GM12878 (cell line): ENCODE data around the gene PLXNA4. TPM values are rescaled to one million over a fixed set of nuclear protein-coding genes. Genes with fewer than 3 reads are reported as not detected.

Experiments used
- ATAC-seq: fragments of 200-7000 bp; cut with Tn5 transposase; 3 replicates; pipeline ENCODE4 v1.9.1; 2020; ENCODE audit warnings: mild to moderate bottlenecking, moderate library complexity
- BruUV-seq: library from RNA; stranded (reverse); fragments of 400-500 nt; replicated peaks from 2 replicates; lab custom pipeline; 2021; lab: Mats Ljungman, UMichigan
- CTCF ChIA-PET: fragments of 300-600 bp; sonication (Branson Sonifier 250); formaldehyde crosslinking; extraction: SDS; loops from one replicate; lab custom pipeline; 2021; ENCODE audit warnings: inconsistent platforms; lab: Yijun Ruan, JAX
- POLR2A ChIA-PET: fragments of 350-600 bp; formaldehyde crosslinking; extraction: SDS; loops from one replicate; lab custom pipeline; 2021; ENCODE audit warnings: inconsistent platforms; lab: Charles Lee
- RAD21 ChIA-PET: fragments of 300-600 bp; sonication (Branson Sonifier 250); formaldehyde crosslinking; loops from one replicate; lab custom pipeline; 2023; ENCODE audit warnings: antibody characterized with exemption; ENCODE audit not compliant: unreplicated experiment; lab: Charles Lee
- SMC1A ChIA-PET: fragments of 300-600 bp; sonication (Branson Sonifier 250); formaldehyde crosslinking; loops from one replicate; lab custom pipeline; 2023; ENCODE audit not compliant: unreplicated experiment, uncharacterized antibody; lab: Charles Lee
- DNase-seq: peaks from one replicate; pipeline ENCODE4 v3.0.0-alpha.2; 2011; ENCODE audit warnings: low read depth, low spot score
- FAIRE-seq: peaks from 3 replicates; lab custom pipeline; 2011; peaks lifted over from hg19 to GRCh38; lab: Jason Lieb, UNC
- H2AFZ ChIP-seq: 2 replicates; pipeline ENCODE4 v1.6.0; 2011; ENCODE audit warnings: low read depth, low read length, control low read depth; ENCODE audit not compliant: control insufficient read depth
- H3K27ac ChIP-seq: 2 replicates; pipeline ENCODE4 v1.5.1; 2011; ENCODE audit warnings: control low read depth; ENCODE audit not compliant: control insufficient read depth, insufficient read depth
- H3K27me3 ChIP-seq, 2 experiments: replicated peaks in 1 of 2; 2 replicates each; pipeline versions ENCODE4 v1.6.0 to v1.6.1; 2011; ENCODE audit warnings: low read length in 1 of 2; ENCODE audit not compliant: control insufficient read depth in 2 of 2, insufficient read depth in 2 of 2
- H3K36me3 ChIP-seq, 2 experiments: 2 replicates each; pipeline ENCODE4 v1.5.1; 2011; ENCODE audit warnings: low read length in 1 of 2; ENCODE audit not compliant: control insufficient read depth in 2 of 2, insufficient read depth in 2 of 2
- H3K4me1 ChIP-seq: 2 replicates; pipeline ENCODE4 v1.6.1; 2011; ENCODE audit warnings: mild to moderate bottlenecking, low read length, moderate library complexity, mixed read lengths; ENCODE audit not compliant: control insufficient read depth, insufficient read depth
- H3K4me2 ChIP-seq: 2 replicates; pipeline ENCODE4 v1.6.0; 2011; ENCODE audit warnings: control low read depth; ENCODE audit not compliant: control insufficient read depth, insufficient read depth
- H3K4me3 ChIP-seq: fragments of 200-600 bp; sonication (generic); 2 replicates; pipeline ENCODE4 v1.5.1; 2016
- H3K79me2 ChIP-seq: 2 replicates; pipeline ENCODE4 v1.6.0; 2011; ENCODE audit warnings: low read length; ENCODE audit not compliant: control insufficient read depth, insufficient read depth
- H3K9ac ChIP-seq: 2 replicates; pipeline ENCODE4 v1.8.0; 2011; ENCODE audit warnings: low read length, control low read depth, mixed read lengths; ENCODE audit not compliant: control insufficient read depth, insufficient read depth
- H3K9me3 ChIP-seq: replicated peaks from 3 replicates; pipeline ENCODE4 v1.5.1; 2011; ENCODE audit warnings: mild to moderate bottlenecking, low read length; ENCODE audit not compliant: control insufficient read depth, insufficient read depth
- H4K20me1 ChIP-seq: 2 replicates; pipeline ENCODE4 v1.6.0; 2011; ENCODE audit not compliant: control insufficient read depth, insufficient read depth
- BCL11A ChIP-seq: IDR thresholded peaks from 2 replicates; pipeline ENCODE4 v1.6.1; 2011; ENCODE audit warnings: low read depth, low read length
- BHLHE40 ChIP-seq, 2 experiments: fragments of 450-650 bp in 1 of 2; IDR thresholded peaks; 2 replicates each; pipeline ENCODE4 v1.6.1; 2011 to 2017; ENCODE audit warnings: low read depth in 2 of 2, borderline replicate concordance in 1 of 2, improper control_type of control experiment in 1 of 2, low read length in 1 of 2, mild to moderate bottlenecking in 1 of 2
- BRCA1 ChIP-seq: IDR thresholded peaks from 2 replicates; pipeline ENCODE4 v1.6.1; 2011; ENCODE audit warnings: low read depth, low read length, improper control_type of control experiment
- CEBPB ChIP-seq, 2 experiments: fragments of 150-350 bp in 1 of 2; IDR thresholded peaks; 2 replicates each; pipeline ENCODE4 v1.6.1; 2012 to 2014; ENCODE audit warnings: low read depth in 2 of 2, low read length in 2 of 2, borderline replicate concordance in 1 of 2, inconsistent platforms in 1 of 2
- HDAC6 ChIP-seq: fragments of 200-600 bp; sonication (generic); IDR thresholded peaks from one replicate; pipeline ENCODE4 v1.8.0; 2017; ENCODE audit warnings: antibody characterized with exemption; ENCODE audit not compliant: unreplicated experiment
- HSF1 ChIP-seq: fragments of 150-350 bp; IDR thresholded peaks from 2 replicates; pipeline ENCODE4 v1.6.1; 2014; ENCODE audit warnings: mild to moderate bottlenecking, low read depth, low read length
- PML ChIP-seq: IDR thresholded peaks from 2 replicates; pipeline ENCODE4 v1.6.1; 2012; ENCODE audit warnings: low read length, inconsistent platforms
- POLR2AphosphoS5 ChIP-seq: IDR thresholded peaks from 2 replicates; pipeline ENCODE4 v1.6.1; 2011; ENCODE audit warnings: mild to moderate bottlenecking, low read length, inconsistent platforms
- RAD21 ChIP-seq: IDR thresholded peaks from 2 replicates; pipeline ENCODE4 v1.6.1; 2011; ENCODE audit warnings: mild to moderate bottlenecking, low read depth, low read length, moderate library complexity; ENCODE audit not compliant: insufficient read depth
- RAD51 ChIP-seq: fragments of 450-650 bp; IDR thresholded peaks from 2 replicates; pipeline ENCODE4 v1.6.1; 2016; ENCODE audit warnings: moderate library complexity, mild to moderate bottlenecking, inconsistent platforms
- RB1 ChIP-seq: fragments of 450-650 bp; formaldehyde crosslinking; IDR thresholded peaks from 2 replicates; pipeline ENCODE4 v1.6.1; 2017; ENCODE audit warnings: mild to moderate bottlenecking, borderline replicate concordance
- RUNX3 ChIP-seq: IDR thresholded peaks from 2 replicates; pipeline ENCODE4 v1.6.1; 2012; ENCODE audit warnings: low read length, inconsistent platforms
- SMC3 ChIP-seq: IDR thresholded peaks from 2 replicates; pipeline ENCODE4 v1.6.1; 2011; ENCODE audit warnings: low read length, improper control_type of control experiment, borderline replicate concordance
- USF2 ChIP-seq: IDR thresholded peaks from 2 replicates; pipeline ENCODE4 v1.6.1; 2011; ENCODE audit warnings: low read depth, low read length, improper control_type of control experiment, borderline replicate concordance
- ZNF384 ChIP-seq: IDR thresholded peaks from 2 replicates; pipeline ENCODE4 v1.6.1; 2012; ENCODE audit warnings: low read depth, mild to moderate bottlenecking, low read length, improper control_type of control experiment, borderline replicate concordance
- WGBS: methylation state at CpG from one replicate; pipeline ENCODE4 v1.1.6; 2016; ENCODE audit warnings: low lambda C conversion rate; ENCODE audit not compliant: insufficient replicate concordance, insufficient coverage; ENCODE audit errors: missing lambda C conversion rate; 5-methylcytosine and 5-hydroxymethylcytosine counted together
- in situ Hi-C: fragments of 300-500 bp; cut with MboI; formaldehyde crosslinking; loops from 9 replicates; pipeline ENCODE4 v1.14.3; 2018; ENCODE audit warnings: mixed read lengths
- intact Hi-C: fragments of 100-400 bp; cut with micrococcal nuclease; formaldehyde crosslinking; loops from one replicate; pipeline ENCODE4 v1.14.2; 2022; ENCODE audit not compliant: unreplicated experiment
- polyA plus RNA-seq, 11 experiments: library from polyadenylated mRNA; depleted of rRNA in 4 of 11; unstranded in 6 of 11; stranded (reverse) in 5 of 11; fragments of >200 nt; fragmentation: Nextera tagmentation in 4 of 11; fragmentation: Illumina TruSeq in 1 of 11; extraction: Ambion mirVana in 4 of 11; extraction: Trizol in 1 of 11; gene quantifications; 1 replicate in 1 of 11; 2 replicates in 10 of 11; pipeline versions ENCODE4 v1.2.1 to v1.2.3, GENCODE V29; 2011 to 2016; ENCODE audit warnings: inconsistent platforms in 2 of 11, missing spikeins in 2 of 11, low read depth in 1 of 11
- total RNA-seq, 4 experiments: library from RNA; depleted of rRNA in 3 of 4; stranded (reverse); fragments of >200 nt in 3 of 4; fragmentation: Illumina TruSeq in 1 of 4; extraction: Trizol in 1 of 4; gene quantifications; 2 replicates each; pipeline versions ENCODE4 v1.2.1 to v1.2.3, GENCODE V29; 2013 to 2021

PLXNA4 gene
- total and polyA plus RNA-seq, 10 of the 15 experiments (the other 5 are each of a cell fraction or from before 2014, with no cell fraction given), result 0.03 TPM; not detected in 9

GRCh38 chr7:132098327-132098726 lies 477.9 kb downstream of the PLXNA4 start:
- Histone ChIP-seq H3K27ac (no peak overlapping the region), H4K20me1 (no peaks in the 10 kb centered on the region), H3K4me1 (no peaks in the 10 kb centered on the region), H3K9ac (no peak overlapping the region), H3K9me3 (no peaks in the 10 kb centered on the region), H3K4me3 (no peak overlapping the region)
- CTCF ChIA-PET, result no interaction called here
- FAIRE-seq (no peak), ATAC-seq (no peak)
- 7% methylated on average over 1 of the region's 1 CpG for WGBS
- no peak for TF ChIP-seq POLR2AphosphoS5
- no peak for TF ChIP-seq USF2
- TF ChIP-seq BHLHE40 (IDR thresholded peaks at IDR 0.05; ENCODE audit: borderline replicate concordance in 1 of 2, low read depth in 2 of 2, low read length in 1 of 2), result no peak
- no peak for TF ChIP-seq HSF1
- TF ChIP-seq CEBPB (IDR thresholded peaks at IDR 0.05; ENCODE audit: borderline replicate concordance in 1 of 2, low read depth in 2 of 2, low read length in 2 of 2), result no peak
- no peak for TF ChIP-seq BRCA1
- no peak for TF ChIP-seq RAD51
- no peak for TF ChIP-seq RUNX3
- TF ChIP-seq RAD21, result no peak
- TF ChIP-seq HDAC6, result no peak
- TF ChIP-seq PML, result no peak
- no peak for TF ChIP-seq SMC3
- TF ChIP-seq ZNF384, result no peak
- no peak for TF ChIP-seq RB1
- TF ChIP-seq BCL11A, result no peak
- TF ChIP-seq, all 136 proteins: peak for 0
- no peak for DNase-seq
- no peak overlapping the region for H2AFZ ChIP-seq
- ChIA-PET RAD21 (no interaction called here), POLR2A (no interaction called here), SMC1A (no interaction called here)
- no peaks in the 10 kb centered on the region for H3K79me2 ChIP-seq
- in situ Hi-C loops (no loop called here), intact Hi-C loops (no loop called here)
- H3K27me3 ChIP-seq, result peaks cover 0 to 3% of the 10 kb centered on the region in 2 experiments; a peak in 3 of 4 replicates
- no TSS peak for BruUV-seq
- H3K4me2 ChIP-seq, result no peak overlapping the region
- no peaks in the 10 kb centered on the region for H3K36me3 ChIP-seq
